NCI-H2029 treated with DMSO at 0.1 percent for 48 hours (cell line): ENCODE data around the gene PRKAG2.
"Not testable (repeated sequence)": the region's sequence is repeated elsewhere in the genome, so short reads cannot be mapped to it uniquely, and the experiment has no call there.

Experiments used
- DNase-seq: peaks from one replicate; lab custom pipeline; 2025; lab: John Stamatoyannopoulos, UW

Gene PRKAG2

DNA sequence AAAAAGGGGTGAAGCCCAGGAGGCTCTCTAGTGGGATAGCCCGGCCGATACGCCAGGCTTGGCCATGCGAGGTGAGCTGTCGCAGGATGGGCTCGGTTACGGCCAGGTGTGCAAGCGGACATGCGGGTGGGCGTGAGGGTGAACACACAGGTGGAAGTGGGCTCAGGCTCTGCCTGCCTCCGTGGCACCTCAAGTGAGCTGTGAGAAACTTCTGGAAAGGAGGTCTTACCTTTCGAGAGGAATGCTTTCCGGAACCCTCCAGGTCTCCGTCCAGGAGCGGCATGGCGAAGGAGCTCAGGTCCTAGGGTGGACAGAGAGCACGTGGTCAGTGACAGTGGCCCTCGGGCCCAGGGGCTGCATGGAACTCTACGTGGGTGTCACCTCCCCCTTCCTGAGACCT lies 90.7 kb downstream of the PRKAG2 start:
- no peak for DNase-seq

DNA sequence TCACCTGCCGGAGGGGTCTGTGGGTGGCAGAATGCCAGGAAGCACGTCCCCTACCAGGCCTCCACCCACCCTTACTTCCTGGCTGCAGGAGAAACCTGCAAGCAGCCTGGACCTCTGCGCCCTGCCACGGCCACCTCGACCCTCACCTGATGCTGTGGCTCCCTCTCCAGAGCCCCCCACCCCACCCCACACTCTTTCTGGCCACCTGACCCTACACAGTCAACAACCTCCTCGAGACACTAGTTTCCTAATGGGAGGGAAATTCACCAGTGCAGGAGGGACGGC lies 91.3 kb downstream of the PRKAG2 start:
- DNase-seq, result no peak

DNA sequence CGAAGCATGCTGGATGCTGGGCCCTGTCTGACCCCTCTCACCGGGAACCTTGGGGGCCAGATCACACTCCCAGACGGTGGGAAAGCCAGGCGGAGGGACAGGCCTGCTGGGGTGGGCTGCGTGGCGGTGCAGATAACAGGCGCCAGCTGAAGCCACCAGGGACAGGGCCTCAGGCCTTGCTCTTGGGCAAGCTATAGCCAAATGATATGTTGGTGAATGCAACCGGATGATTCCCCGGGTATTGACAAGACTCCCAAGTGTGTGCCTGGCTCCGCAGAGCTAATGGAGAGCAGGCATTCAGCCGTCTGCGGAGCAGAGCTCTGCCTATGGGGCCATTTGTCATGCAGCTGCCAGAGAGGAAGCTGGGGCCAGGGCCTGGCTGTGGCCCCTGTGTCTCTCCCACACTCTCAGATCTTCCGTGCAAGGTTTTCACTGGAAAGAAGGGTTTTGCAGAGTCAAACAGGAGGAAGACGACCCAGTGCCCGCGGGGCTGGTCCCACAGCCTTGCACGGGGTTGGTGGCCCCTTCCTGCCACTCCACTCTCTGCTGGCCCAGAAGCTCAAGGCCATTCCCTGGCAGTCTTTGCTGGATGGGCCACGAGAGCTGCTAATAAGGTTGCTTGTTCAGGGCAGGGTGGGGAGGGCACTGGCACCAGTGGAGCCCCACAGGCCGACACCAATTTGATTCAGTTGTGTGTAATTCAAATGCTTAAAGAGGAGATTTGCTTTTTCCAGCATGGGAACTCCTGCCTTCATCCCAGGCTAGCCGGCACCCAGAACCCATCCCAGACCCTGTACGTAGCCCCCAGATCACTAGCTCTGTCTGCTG lies 91.8 kb downstream of the PRKAG2 start:
- no peak for DNase-seq

DNA sequence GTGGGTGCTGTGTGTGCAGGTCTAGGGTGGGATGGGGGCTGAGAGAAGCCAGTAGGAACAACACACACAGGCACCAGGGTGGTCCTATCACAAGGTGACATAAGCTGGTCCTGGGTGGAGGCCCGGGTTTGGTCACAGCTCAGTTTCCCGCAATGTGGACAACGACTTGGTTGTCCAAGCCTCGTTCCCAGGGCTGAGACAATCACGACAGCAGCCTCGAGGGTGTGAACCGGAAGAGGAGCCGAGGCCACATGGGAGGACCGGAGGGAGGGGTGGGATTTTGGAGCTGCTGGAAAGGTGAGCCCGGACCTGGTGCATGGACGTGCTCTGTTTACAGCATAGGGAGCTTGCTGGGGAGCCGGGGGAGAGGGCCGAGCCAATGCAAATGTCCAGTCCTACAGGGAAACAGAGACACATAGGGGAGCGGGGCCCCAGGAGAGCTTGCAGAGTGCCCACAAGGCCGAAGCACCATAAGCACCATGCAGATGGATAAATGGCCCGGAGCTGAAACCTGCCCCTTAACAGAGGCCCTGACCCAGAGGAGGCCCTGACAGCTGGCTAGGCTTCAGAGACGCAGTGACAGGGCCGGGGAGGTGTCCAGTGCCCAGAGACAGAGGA lies 92.8 kb downstream of the PRKAG2 start:
- no peak for DNase-seq

DNA sequence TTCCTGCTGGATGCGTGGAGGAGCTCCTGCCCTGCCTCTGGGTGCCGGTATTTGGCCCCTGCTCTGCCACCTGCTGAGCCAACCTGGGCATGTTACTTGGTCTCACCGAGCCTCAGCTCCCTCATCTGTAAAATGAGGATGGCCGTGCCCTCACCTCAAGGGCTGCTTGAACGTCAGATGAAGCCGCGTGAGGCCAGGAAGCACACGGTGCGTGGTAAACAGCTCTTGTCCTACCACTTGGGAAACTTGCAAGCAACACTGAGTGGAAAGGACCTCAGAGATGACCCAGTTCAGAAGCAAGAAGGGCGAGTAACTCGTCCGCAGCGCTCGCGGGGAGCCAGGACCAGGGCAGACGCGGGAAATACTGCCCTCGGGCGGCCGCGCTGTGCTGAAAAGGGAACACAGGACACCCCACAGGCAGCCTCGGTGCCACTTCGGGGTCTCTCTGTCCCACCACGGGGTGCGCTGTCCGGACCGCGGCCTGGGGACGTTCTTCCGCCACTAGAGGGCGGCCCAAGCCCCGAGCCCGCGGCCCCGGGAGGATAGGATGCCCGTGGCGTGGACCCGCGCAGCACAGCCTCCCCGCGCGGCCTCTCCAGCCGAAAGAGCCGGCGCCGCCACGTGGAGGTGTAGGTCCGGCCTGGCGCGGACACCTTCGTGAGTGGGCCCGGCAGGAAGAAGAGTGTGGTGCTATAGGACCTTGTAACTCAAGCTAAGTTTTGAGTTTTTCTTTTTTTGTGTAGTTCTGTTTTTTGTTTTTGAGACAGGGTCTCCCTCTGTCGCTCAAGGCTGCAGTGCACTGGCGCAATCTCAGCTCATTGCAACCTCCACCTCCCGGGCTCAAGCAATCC lies 94.1 kb downstream of the PRKAG2 start:
- DNase-seq, result no peak

DNA sequence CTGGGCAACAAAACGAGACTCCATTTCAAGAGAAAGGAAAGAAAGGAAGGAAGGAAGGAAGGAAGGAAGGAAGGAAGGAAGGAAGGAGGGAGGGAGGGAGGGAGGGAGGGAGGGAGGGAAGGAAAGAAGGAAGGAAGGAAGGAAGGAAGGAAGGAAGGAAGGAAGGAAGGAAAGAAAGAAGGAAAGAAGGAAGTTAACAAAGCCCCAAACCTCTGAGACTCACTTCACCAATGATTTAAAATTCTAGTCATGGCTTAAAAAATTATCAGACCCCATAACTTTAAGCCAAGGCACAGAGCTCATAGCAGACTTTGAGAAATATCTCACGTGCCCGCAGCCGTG lies 94.7 kb downstream of the PRKAG2 start:
- not testable (repeated sequence) for DNase-seq

DNA sequence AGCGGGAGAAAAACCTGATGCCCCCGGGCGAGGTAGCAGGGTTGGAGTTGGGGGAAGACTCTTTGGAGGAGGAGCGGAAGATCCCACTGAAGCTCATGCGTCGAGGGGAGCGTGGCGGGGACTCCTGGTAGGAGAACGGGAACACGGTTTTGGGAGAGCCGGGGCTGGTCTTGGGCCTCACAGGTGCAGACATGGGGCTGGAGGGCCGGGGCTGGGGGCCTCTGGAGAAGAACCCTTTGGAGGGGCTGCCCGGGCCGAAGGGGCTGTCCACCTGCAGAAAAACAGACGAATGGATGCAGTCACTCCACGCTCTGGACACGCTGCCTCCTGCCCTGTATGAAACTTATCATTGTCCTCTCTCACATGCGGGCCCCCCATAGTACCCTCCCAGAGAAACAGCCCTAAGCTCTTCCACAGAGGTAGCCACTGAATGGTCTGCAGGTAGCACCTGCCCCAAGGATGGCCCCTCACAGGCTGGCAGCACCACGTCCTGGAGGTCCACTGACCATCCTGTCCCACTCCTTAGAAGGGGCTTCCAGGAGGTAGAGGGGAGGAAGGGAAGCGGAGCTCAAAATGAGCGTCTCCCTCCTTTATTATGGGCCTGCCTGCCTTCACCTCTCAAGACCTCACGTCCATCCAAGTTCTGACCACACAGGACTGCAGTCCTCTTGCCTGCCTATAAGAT lies 95.6 kb downstream of the PRKAG2 start:
- no peak for DNase-seq

DNA sequence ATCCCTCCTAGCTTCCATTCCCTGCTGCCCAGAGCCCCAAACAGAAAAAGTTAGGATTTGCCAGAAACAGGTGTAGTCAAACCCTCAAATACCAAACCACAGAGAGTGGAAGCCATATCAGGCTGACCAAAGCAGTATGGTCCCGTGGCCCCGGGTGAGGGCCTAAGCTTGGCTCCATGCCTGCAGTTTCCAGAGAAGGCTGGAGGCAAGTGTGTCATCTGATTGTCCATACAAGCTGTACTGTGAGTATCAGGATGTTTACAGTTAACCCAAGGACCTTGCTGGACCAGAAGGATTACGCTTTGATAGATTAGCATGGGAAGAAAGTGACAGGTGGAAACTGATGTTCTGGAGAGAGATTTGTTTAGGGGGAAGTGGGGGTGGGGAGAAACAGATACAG lies 96.3 kb downstream of the PRKAG2 start:
- DNase-seq, result no peak

DNA sequence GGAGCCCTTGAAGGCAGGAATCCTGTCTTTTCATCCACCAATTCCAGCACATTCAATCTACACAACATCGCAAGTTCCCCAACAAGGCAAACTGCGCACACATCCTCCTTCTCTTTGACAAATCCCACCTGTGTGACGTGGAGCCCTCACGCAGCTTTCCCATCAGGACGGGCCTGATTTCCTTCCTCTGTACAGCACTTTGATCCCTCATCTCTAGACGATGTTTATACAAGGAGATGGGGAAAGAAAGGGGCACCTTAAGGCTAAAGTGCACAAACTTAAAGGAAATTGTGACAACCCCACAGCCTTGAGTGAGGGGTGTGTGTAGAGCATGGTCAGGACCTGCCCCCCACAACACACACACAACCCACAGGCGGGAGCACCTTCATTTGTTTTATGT lies 97.2 kb downstream of the PRKAG2 start:
- no peak for DNase-seq

DNA sequence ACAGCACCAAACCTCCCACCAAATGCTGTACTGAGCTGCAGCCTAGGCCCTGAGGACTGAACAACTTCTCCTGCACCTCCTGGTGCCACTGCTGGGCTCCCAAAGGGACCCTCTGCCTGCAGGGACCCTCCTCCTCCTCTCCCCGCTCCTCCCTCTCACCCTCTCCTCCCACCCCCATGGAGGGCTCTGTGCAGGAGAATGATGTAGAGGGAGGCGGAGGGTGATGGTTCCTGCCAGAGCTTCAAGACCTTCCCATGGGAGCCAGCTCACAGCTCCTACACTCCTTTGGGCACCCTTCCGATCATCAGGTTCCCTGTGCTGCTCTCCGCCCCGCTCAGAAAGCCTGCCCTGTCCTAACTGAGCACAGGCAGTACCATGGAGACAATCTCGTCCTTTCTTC lies 97.7 kb downstream of the PRKAG2 start:
- no peak for DNase-seq

DNA sequence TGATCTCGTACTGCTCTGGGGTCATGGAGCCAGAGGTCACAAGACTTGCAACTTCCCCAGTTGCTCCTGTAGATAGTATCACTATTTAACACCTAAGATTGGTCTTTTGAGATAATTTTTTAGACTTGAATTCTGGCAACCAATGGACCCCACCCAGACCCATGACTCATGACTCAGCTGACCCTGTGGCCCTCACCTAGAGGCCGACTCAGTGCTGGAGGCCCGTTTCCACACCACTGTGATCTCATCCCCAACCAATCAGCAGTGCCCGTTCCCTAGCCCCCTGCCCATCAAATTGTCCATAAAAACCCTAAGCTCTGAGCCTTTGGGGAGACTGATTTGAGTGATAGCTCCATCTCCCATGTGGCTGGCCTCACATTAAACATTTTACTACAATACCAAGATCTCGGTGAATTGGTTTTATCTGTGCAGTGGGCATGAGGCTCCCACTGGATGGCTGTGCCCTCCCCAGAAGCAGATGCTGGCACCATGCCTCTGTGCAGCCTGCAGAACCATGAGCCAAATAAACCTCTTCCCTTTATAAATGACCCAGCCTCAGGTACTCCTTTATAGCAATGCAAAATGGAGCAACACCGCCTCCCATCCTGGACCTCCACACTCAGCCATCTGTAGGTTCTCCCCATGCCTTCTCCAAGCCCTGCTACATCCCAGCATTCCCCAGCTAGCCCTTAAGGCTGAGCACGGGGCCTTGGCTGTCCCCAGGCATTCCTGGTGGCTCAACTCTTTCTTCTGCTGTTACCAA lies 98.8 kb downstream of the PRKAG2 start:
- no peak for DNase-seq

DNA sequence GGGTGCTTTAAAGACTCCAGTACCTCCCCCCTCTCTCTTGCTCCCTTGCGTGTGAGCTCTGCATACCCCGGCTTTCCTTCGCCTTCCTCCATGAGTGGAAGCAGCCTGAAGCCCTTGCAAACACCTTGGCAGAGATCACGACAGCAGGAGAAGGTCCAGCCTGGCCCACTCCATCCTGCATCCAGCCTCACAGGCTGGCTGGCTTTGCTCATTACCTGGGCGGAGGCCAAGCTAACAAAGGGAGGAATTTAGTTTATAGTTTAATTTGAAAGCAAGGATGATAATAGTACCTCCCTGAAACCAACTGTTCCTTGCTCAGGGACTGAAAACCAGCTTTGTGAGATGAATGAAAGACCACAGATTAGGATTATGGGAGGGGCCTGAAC lies 99.4 kb downstream of the PRKAG2 start:
- no peak for DNase-seq

DNA sequence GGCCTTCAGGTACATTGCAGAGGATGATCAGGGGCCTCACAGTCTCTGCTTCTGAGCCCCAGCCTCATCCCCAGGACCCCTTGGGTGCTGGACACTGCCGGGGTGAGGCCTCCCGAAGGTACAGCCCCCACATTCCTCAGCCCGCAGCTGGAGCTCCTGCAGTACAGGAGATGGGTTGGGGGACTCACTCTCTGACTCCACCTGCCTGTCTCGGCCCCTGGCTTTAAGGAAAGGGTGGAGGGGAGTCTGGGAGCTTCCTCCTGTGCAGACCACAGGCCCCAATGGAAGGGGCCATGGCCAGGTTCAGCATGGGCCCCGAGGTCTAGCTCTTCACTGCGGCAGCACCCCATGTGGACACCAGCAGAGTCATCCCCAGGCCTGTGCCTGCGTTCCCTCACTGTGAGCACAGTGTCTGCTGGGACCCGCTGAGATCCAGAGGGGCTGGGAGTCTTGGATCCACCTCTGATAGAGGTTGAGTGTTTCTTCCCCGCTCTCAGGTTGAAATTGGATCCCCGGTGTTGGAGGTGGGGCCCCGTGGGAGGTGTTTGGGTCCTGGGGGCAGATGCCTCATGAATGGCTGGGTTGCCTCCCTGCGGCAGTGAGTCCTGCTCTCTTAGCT lies 99.9 kb downstream of the PRKAG2 start:
- DNase-seq, result no peak

DNA sequence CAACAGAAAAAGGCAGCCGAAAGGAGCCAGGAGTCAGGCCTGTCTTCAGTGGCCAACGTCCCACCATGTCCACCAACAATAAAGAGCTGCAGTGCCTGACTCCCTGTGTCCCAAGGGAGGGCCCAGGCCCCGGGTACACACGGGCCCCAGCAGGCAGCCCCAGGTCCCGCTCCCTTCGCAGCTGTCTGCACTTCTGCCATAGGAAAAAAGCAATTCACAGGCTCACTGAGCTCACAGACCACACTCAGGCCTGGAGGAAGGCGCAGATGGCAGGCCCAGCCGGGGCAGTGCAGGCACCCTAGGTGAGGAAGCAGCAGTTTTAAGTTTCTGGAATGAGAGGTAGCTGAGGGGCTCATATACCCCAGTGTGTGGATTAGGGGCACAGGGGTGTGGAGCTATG lies 100.5 kb downstream of the PRKAG2 start:
- DNase-seq, result no peak

DNA sequence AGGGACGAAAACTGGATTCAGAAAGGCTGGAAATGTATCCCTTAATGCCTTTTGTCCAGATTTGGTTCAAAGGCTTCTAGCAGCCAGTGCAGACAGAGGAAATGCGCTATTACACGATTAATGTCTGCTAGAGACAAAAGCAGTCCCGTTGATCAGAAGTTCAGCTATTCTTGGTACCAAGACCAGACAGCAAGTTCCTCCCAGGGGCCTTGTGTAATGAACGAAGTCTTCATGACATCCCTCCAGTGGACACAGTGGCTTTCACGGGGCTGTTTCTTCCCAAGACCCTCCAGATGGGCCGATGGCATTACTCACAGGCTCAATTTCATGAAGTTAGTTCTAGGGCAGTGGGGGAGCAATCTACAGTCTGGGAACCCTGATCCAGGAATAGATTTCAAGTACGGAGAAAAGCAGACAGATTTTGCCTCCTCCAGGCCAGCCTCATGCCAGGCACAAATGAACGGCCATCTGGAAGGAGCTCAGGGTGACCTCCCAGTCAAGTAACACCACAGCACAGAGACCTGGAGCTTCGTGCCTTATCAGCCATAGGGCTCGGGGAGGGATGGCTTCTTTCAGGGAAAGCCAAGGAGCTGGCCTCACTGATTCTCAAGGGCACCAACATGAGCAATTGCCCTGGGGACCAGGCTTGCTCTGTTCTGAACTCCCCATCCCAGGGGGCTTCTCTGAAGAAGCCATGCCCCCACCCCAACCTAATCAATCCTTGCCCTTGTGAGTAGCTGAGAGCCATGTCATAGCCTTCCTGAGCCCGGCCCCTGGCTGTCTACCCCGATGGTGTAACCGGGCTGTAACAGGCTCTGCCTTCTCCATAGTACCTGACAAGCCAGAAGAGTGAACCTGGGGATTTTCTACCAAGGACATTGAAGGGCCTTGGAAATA lies 101.1 kb downstream of the PRKAG2 start:
- DNase-seq, result no peak

DNA sequence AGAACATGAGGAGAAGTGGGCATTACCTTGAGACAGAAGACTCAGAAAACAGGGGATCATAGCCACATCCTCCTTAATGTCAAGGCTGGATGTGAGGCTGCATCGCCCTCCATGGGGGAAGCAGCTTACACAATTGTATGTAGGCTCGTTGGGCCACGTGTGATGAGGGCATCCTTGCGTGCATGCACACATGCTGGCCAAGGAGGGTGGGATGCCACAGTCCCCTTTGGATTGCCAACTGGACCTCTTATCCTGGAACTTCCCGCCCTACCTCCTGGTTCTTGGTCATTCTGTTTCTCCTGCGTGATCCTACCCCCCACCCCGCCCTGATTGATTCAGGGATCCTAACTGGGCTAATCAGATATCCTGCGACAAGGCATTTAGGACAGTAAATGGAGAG lies 102.0 kb downstream of the PRKAG2 start:
- no peak for DNase-seq

DNA sequence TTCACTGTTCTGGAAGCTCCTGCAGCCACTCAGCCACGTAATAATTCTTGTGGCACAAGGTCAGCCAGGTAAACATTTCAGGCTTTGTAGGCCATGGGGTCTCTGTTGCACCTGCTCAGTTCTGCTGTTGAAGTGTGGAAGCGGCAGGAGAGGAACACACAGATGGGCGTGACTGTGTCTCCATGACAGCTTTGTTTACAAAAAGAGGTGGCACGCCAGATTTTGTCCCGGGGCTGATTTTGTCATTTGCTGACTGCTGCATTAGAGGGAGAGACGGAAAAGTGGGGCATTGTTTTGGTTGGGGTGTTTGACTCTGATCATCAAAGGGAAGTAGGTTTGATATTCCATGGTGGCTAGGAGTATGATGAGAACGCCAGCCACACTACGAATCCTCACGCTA lies 103.1 kb downstream of the PRKAG2 start:
- DNase-seq, result peak; percentile 50

DNA sequence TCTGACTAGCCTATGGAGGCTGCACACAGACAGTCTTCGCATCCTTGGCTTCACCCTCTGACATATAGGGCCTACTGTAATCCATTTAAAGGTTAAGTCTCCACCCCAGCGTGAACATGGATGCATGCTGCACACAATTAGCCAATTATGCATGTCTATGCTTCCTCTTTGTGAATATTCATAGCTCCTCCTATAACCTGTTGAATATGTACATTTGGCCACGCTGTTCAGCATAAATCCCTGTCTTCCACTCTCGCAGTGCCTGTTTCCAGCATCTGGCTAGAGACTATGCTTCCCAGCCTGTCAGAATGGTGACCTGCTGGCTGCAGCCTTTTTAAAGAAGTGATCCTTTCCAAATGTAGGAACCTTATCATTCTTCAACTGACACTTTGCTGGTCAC lies 106.7 kb downstream of the PRKAG2 start:
- no peak for DNase-seq

DNA sequence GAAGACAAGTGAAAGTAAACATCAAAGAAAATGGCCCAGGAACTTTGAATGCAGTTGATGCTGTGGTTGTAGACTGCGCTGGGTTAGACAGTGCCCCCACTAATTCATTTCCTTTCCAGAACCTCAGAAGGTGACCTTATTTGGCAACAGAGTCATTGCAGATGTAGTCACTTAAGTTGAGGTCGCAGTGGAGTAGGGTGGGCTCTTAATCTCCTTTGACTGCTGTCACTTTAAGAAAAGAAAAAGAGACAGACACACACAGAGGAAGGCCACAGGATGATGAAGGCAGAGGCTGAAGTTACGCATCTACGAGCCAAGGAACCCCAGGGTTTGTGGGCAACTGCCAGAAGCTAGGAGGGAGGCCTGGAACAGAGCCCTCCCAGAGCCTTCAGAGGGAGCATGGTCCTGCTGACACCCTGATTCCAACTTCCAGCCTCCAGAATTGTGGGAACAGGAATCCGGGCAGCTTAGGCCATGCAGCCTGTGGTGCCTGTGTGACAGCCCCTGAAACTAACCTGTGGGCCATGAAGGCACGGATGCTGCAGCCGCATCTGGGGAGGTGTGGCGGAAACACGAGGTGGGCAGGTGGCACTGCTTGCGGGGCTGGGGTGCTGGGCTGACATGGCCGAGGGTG lies 107.6 kb downstream of the PRKAG2 start:
- DNase-seq, result no peak

DNA sequence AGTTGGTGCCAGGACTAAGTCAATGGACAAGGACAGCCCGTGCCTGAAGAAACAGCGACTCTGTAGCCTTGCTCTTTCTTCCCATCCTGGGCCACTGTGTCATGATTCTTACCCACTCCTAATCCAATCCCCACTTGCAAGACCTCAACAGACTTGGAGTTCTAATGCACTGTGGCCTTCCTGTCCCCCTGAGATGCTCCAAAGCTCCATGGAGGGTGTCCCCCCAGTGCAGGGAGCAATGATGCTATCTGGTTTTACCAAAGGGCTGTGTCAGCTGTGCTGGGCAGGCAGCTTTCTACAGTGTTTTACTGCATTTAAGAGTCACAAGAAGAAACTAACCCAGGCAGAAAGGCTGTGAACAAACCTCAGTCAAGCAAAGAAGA lies 108.1 kb downstream of the PRKAG2 start:
- DNase-seq, result no peak
